HL-60 (cell line): ENCODE measurements around the gene BCL2L12.

Experiments used
- DNase-seq, 2 experiments: peaks; one replicate each; pipeline ENCODE4 v3.0.0-alpha.2; 2010 to 2020; ENCODE audit warnings: low read depth in 1 of 2, low spot score in 1 of 2
- H3K27ac ChIP-seq: fragments of 250-450 bp; sonication (Bioruptor Pico); replicated peaks from 2 replicates; pipeline ENCODE4 v1.5.1; 2020; ENCODE audit warnings: mild to moderate bottlenecking, moderate library complexity
- H3K27me3 ChIP-seq: fragments of 250-450 bp; sonication (Bioruptor Pico); 2 replicates; pipeline ENCODE4 v1.5.1; 2021; ENCODE audit warnings: mild to moderate bottlenecking, moderate library complexity; ENCODE audit not compliant: insufficient read depth, poor library complexity, severe bottlenecking
- H3K4me3 ChIP-seq: replicated peaks from 2 replicates; pipeline ENCODE4 v1.5.1; 2011; ENCODE audit warnings: mild to moderate bottlenecking, control low read depth, low read length; ENCODE audit not compliant: insufficient read depth
- GABPA ChIP-seq: IDR thresholded peaks from 2 replicates; pipeline ENCODE4 v1.6.1; 2012; ENCODE audit warnings: low read depth
- POLR2AphosphoS5 ChIP-seq: IDR thresholded peaks from 2 replicates; pipeline ENCODE4 v1.6.1; 2012; ENCODE audit warnings: low read depth
- SPI1 ChIP-seq: IDR thresholded peaks from 2 replicates; pipeline ENCODE4 v1.6.1; 2012; ENCODE audit warnings: low read depth, mild to moderate bottlenecking, borderline replicate concordance
- TF ChIP-seq, protein P1 (sequence below): IDR thresholded peaks from one replicate; pipeline ENCODE4 v1.5.1; 2011; ENCODE audit warnings: low read length, control low read depth, inconsistent platforms; ENCODE audit not compliant: insufficient read depth
- TF ChIP-seq, protein P2 (sequence below): IDR thresholded peaks from 2 replicates; pipeline ENCODE4 v1.6.1; 2012; ENCODE audit warnings: low read depth; ENCODE audit not compliant: insufficient replicate concordance

The BCL2L12 gene

DNA sequence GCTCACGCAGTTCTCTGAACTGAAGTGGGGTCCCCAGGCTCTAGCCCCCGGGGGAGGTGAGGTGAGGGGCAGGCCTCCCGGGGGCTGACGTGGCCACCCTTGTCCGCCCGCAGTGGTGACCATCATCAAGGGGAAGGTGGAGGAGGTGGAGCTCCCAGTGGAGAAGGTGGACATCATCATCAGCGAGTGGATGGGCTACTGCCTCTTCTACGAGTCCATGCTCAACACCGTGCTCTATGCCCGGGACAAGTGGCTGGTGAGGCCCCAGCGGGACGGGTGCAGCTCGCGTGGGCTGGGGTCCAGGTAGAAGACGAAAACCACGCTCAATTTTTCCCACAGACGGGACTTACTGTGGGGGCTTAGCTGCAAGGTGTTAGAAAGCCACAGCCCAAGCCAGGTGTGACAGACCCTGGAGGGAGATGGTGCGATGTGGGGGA lies 18.1 kb downstream of the BCL2L12 start:
- no peak for TF ChIP-seq SPI1
- TF ChIP-seq GABPA = no peak
- TF ChIP-seq, protein P1, sequence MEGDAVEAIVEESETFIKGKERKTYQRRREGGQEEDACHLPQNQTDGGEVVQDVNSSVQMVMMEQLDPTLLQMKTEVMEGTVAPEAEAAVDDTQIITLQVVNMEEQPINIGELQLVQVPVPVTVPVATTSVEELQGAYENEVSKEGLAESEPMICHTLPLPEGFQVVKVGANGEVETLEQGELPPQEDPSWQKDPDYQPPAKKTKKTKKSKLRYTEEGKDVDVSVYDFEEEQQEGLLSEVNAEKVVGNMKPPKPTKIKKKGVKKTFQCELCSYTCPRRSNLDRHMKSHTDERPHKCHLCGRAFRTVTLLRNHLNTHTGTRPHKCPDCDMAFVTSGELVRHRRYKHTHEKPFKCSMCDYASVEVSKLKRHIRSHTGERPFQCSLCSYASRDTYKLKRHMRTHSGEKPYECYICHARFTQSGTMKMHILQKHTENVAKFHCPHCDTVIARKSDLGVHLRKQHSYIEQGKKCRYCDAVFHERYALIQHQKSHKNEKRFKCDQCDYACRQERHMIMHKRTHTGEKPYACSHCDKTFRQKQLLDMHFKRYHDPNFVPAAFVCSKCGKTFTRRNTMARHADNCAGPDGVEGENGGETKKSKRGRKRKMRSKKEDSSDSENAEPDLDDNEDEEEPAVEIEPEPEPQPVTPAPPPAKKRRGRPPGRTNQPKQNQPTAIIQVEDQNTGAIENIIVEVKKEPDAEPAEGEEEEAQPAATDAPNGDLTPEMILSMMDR = no peak
- TF ChIP-seq, protein P2, sequence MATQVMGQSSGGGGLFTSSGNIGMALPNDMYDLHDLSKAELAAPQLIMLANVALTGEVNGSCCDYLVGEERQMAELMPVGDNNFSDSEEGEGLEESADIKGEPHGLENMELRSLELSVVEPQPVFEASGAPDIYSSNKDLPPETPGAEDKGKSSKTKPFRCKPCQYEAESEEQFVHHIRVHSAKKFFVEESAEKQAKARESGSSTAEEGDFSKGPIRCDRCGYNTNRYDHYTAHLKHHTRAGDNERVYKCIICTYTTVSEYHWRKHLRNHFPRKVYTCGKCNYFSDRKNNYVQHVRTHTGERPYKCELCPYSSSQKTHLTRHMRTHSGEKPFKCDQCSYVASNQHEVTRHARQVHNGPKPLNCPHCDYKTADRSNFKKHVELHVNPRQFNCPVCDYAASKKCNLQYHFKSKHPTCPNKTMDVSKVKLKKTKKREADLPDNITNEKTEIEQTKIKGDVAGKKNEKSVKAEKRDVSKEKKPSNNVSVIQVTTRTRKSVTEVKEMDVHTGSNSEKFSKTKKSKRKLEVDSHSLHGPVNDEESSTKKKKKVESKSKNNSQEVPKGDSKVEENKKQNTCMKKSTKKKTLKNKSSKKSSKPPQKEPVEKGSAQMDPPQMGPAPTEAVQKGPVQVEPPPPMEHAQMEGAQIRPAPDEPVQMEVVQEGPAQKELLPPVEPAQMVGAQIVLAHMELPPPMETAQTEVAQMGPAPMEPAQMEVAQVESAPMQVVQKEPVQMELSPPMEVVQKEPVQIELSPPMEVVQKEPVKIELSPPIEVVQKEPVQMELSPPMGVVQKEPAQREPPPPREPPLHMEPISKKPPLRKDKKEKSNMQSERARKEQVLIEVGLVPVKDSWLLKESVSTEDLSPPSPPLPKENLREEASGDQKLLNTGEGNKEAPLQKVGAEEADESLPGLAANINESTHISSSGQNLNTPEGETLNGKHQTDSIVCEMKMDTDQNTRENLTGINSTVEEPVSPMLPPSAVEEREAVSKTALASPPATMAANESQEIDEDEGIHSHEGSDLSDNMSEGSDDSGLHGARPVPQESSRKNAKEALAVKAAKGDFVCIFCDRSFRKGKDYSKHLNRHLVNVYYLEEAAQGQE = no peak
- TF ChIP-seq POLR2AphosphoS5 = no peak
- H3K27ac ChIP-seq = no peak overlapping the region
- H3K4me3 ChIP-seq = no peak overlapping the region
- no peak for DNase-seq
- H3K27me3 ChIP-seq = no peaks in the 10 kb centered on the region

DNA sequence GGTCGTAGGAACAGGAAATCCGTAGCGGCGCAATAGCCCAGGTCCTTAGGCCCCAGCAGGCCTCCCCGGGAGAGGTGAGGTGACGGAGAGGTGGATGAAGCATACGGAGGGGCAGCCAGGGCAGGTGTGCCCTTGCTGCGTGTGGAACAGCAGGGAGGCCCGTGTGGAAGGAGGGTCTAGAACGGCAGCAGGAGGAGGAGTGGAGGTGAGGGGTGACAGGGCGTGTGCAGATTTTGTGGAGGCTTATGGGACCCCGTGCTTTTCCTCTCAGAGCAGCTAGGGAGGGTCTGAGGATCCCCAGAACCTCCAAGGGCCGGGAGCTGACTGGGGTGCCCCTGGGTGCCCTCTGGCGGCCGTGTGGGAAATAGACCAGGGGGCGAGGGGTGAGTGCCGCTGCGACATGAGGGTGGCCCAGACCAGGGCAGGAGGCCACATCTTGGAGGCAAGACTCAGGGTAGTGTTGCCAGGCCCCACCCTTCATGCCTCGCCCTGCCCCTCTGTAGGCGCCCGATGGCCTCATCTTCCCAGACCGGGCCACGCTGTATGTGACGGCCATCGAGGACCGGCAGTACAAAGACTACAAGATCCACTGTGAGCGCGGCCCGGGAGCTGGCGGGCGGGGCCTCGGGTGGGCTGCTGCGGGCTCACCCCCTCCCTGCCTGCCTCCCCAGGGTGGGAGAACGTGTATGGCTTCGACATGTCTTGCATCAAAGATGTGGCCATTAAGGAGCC lies 18.7 kb downstream of the BCL2L12 start:
- TF ChIP-seq, protein P1 = peak; percentile 57
- TF ChIP-seq, protein P2 = no peak
- TF ChIP-seq GABPA = no peak
- peak in 1 of 2 experiments; percentile 39 for DNase-seq
- Histone ChIP-seq H3K4me3 (no peak overlapping the region), H3K27me3 (no peaks in the 10 kb centered on the region), H3K27ac (no peak overlapping the region)

DNA sequence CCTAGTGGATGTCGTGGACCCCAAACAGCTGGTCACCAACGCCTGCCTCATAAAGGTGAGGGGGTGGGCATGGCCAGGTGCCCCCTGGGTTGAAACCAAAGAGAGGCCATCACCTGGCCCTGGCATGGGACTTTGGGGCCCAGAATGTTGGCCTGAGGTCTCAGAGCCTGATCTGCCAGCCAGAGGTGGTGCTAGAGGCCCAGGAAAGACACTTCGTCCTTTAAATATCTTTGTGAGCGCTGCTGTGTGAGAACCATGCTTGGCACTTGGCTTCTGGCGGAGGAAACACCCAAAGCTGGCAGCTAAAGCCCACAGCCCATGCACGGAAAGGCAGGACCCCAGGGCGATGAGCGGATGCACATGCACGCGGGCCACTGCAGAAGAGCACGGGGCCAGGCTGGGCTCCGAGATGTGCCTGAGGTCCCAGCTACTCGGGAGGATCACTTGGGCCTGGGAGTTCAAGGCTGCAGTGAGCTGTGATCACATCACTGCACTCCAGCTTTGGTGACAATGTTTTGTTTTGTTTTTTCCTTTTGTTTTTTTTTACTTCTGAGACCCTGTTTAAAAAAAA lies 19.3 kb downstream of the BCL2L12 start:
- DNase-seq = no peak
- TF ChIP-seq GABPA = no peak
- TF ChIP-seq POLR2AphosphoS5 = no peak
- TF ChIP-seq, protein P2 = no peak
- TF ChIP-seq, protein P1 = no peak
- no peak for TF ChIP-seq SPI1
- no peaks in the 10 kb centered on the region for H3K27me3 ChIP-seq
- no peak overlapping the region for H3K27ac ChIP-seq
- no peak overlapping the region for H3K4me3 ChIP-seq
